ENCODE results near the gene EAPP. TPM values are rescaled to one million over a fixed set of nuclear protein-coding genes. Genes with fewer than 3 reads are reported as not detected.
"Not testable (repeated sequence)": the region's sequence is repeated elsewhere in the genome, so short reads cannot be mapped to it uniquely, and the experiment has no call there.

EAPP gene
- total and polyA plus RNA-seq, 4 donors: 28.1 to 51.5 (median 34.7) TPM

DNA sequence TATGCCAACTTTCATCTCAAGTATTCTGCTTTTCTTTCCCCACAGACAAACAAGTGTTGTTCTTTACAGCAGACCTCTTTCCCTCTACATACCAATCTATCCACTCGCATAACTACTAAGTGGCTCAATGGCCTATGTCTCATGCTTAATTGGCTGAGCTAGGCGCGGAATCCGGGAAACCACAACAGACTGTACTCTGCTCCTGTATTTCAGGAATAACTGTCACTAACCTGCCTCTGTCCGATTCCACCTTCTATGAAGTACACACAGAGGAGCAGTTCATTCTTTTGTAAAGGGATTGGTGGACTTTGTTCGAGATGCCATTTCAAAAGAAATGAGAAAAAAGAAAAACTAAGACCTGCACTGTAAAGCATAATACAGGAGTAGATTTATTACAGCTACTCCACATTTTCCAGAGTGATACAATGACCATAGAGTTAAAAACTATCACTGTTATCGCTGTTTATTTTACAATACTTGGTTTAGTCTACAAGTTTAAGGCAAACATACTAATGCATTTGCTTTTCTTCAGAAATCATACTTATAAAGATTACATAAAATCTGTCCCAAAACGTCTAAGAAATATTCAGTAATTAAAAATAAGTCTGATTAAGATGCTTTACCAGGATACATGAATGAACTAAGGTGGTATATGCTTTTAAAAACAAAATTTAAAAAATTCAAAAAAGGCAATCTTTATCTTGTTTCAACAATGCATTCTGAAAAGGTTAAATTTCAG is 22.7 kb upstream of the EAPP start:
- H3K27me3 ChIP-seq (ENCODE audit: control insufficient read depth in 1 of 2, insufficient read depth in 2 of 2, low read length in 1 of 2); H3K27ac ChIP-seq (ENCODE audit: low read depth in 1 of 2, low read length in 2 of 2); ATAC-seq (ENCODE audit: low FRiP score); H3K4me3 ChIP-seq (ENCODE audit: low read length in 2 of 2); intact Hi-C loops (cut with DNase I); DNase-seq; H3K36me3 ChIP-seq (ENCODE audit: control insufficient read depth in 1 of 2, insufficient read depth in 2 of 2, low read length in 1 of 2); H3K4me1 ChIP-seq (ENCODE audit: control insufficient read depth in 1 of 2, insufficient read depth in 2 of 2, low read length in 2 of 2); H3K9me3 ChIP-seq (ENCODE audit: control insufficient read depth, low read length): not testable (repeated sequence)
- WGBS, 2 donors: 89 to 95% methylated on average over 6 to 7 of the region's 8 CpGs

DNA sequence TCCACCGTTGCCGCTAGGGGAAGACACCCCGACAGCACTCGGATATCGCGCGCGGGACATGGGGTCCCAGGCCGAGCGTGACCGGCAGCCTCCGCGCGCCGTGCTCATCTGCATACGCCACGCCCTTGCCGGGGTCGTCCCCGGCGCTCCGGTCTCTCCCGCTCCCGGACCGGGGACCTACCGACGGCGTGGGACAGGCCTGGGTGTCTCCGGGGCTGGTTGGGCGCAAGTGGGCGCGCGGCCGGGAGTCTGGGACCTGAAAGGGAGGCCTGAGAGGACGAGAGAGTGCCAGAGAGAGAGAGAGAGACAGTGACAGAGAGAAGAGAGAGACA is 17.0 kb upstream of the EAPP start:
- H3K27me3 ChIP-seq (ENCODE audit: control insufficient read depth in 1 of 2, insufficient read depth in 2 of 2, low read length in 1 of 2); DNase-seq; H3K36me3 ChIP-seq (ENCODE audit: control insufficient read depth in 1 of 2, insufficient read depth in 2 of 2, low read length in 1 of 2); H3K4me1 ChIP-seq (ENCODE audit: control insufficient read depth in 1 of 2, insufficient read depth in 2 of 2, low read length in 2 of 2); intact Hi-C loops (cut with DNase I); H3K4me3 ChIP-seq (ENCODE audit: low read length in 2 of 2); H3K27ac ChIP-seq (ENCODE audit: low read depth in 1 of 2, low read length in 2 of 2); H3K9me3 ChIP-seq (ENCODE audit: control insufficient read depth, low read length): not testable (repeated sequence)
- WGBS, 2 donors: no CpG with 5 or more reads among the region's 35 CpGs
- peak; percentile 97 for ATAC-seq (ENCODE audit: low FRiP score)

DNA sequence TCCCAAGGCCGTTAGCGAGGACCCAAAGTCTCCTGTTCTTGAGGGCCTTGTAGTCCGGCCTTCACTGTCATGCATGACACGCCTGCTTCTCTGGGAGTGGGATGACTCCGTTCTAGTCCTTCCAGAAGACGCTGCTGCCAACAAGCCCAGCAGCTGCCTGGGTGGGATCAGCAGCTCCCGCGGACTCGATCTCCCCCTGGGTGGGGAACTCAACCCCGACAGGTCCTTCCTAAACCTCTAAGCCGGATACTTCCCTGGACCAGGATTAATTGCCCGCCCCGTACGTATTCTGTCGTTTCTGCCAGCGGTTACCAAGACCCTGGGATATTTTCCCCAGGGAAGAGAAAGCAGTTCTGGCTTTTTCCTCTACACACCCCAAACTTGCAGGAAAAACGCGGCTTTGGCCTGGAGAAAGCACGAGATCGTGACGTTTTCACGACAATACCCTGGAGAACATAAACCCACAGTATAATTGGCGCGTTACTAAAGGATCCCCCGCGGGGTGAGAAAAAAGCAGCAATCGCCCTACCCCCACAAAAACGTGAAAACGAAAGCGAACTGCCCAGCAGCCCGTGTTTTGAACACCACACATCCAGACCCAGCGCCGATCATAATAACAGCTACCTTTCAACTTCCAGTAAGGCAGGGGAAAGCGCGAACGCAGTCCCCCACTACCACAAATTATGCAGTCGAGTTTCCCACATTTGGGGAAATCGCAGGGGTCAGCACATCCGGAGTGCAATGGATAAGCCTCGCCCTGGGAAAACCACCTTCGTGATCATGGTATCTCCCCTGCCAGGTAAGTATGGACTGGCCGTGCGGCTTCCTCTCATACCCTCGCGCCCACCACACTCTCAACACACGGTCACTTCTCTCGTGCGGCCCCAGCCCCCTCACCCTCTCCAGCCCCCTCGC is 16.3 kb upstream of the EAPP start:
- no CpG with 5 or more reads among the region's 49 CpGs for WGBS, 2 donors
- intact Hi-C loops (cut with DNase I); H3K9me3 ChIP-seq (ENCODE audit: control insufficient read depth, low read length); H3K36me3 ChIP-seq (ENCODE audit: control insufficient read depth in 1 of 2, insufficient read depth in 2 of 2, low read length in 1 of 2); H3K27ac ChIP-seq (ENCODE audit: low read depth in 1 of 2, low read length in 2 of 2); H3K27me3 ChIP-seq (ENCODE audit: control insufficient read depth in 1 of 2, insufficient read depth in 2 of 2, low read length in 1 of 2); H3K4me3 ChIP-seq (ENCODE audit: low read length in 2 of 2); DNase-seq; H3K4me1 ChIP-seq (ENCODE audit: control insufficient read depth in 1 of 2, insufficient read depth in 2 of 2, low read length in 2 of 2): not testable (repeated sequence)
- peak; percentile 92 for ATAC-seq (ENCODE audit: low FRiP score)

DNA sequence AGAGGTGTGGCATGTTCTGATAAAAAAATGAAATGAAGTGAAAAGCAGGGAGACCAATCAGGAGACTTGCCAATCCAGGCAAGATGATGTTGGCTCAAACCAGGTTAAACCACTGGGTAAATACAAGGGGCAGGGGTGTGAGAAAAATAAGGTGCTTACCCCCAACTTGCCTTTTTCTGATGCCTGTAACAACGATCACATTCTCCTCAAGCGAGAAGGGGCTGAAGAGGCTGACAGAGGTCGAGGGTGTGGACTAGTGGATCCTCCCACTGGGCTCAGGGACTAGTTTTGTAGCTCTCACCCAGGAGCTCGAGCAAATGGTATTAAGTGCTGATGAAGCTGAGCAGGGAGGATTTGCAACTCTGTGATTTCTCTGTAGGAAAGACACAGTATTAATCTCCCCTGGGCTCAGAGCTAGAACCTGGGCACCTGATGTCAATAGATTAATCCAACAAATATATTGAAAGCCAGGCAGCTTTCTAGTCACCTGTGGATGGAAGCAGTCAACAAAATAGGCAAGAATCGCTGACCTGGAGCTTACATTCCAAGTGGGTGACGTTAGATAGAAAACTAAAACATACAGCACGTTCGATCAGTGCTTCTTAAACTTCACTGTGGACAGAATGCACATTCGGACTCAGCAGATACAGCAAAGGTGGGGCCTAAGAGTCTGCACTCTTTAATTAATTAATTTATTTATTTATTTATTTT is 15.2 kb upstream of the EAPP start:
- DNase-seq (no peak), ATAC-seq (ENCODE audit: low FRiP score) (no peak)
- intact Hi-C loops (cut with DNase I): no loop called here
- Histone ChIP-seq H3K9me3 (ENCODE audit: control insufficient read depth, low read length) (no peaks in the 10 kb centered on the region), H3K27ac (ENCODE audit: low read depth in 1 of 2, low read length in 2 of 2) (peak overlapping the region in 1 of 2 donors; percentile 83), H3K4me1 (ENCODE audit: control insufficient read depth in 1 of 2, insufficient read depth in 2 of 2, low read length in 2 of 2) (no peaks in the 10 kb centered on the region), H3K27me3 (ENCODE audit: control insufficient read depth in 1 of 2, insufficient read depth in 2 of 2, low read length in 1 of 2) (no peaks in the 10 kb centered on the region), H3K36me3 (ENCODE audit: control insufficient read depth in 1 of 2, insufficient read depth in 2 of 2, low read length in 1 of 2) (no peaks in the 10 kb centered on the region), H3K4me3 (ENCODE audit: low read length in 2 of 2) (no peak overlapping the region)
- 45 to 65% methylated on average over 9 of the region's 9 CpGs for WGBS, 2 donors

DNA sequence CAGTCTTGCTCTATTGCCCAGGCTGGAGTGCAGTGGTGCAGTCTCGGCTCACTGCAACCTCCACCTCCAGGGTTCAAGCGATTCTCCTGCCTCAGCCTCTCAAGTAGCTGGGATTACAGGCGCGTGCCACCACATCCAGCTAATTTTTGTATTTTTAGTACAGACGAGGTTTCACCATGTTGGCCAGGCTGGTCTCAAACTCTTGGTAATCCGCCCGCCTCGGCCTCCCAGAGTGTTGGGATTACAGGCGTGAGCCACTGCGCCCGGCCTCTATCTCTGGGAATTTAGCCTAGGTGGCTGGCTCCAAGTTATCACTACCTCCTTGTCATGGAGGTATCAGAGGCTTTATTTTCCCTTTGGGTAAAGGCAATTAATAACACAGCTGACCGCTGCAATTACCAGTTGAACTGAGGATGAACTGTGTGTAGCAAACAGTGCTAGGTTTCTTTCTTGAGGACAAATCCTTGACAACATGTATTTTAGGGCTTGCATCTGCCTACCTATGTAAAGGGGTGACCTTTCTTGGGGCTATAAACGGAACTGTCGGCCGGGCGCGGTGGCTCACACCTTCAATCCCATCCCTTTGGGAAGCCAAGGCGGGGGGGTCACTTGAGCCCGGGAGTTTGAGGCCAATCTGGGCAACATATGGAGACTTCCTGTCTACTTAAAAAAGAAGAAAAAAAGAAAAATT is 9.9 kb upstream of the EAPP start:
- DNase-seq; ATAC-seq (ENCODE audit: low FRiP score); H3K27me3 ChIP-seq (ENCODE audit: control insufficient read depth in 1 of 2, insufficient read depth in 2 of 2, low read length in 1 of 2); H3K36me3 ChIP-seq (ENCODE audit: control insufficient read depth in 1 of 2, insufficient read depth in 2 of 2, low read length in 1 of 2); H3K27ac ChIP-seq (ENCODE audit: low read depth in 1 of 2, low read length in 2 of 2); H3K4me3 ChIP-seq (ENCODE audit: low read length in 2 of 2); intact Hi-C loops (cut with DNase I); H3K9me3 ChIP-seq (ENCODE audit: control insufficient read depth, low read length); H3K4me1 ChIP-seq (ENCODE audit: control insufficient read depth in 1 of 2, insufficient read depth in 2 of 2, low read length in 2 of 2): not testable (repeated sequence)
- 90% methylated on average over 18 to 19 of the region's 19 CpGs for WGBS, 2 donors

DNA sequence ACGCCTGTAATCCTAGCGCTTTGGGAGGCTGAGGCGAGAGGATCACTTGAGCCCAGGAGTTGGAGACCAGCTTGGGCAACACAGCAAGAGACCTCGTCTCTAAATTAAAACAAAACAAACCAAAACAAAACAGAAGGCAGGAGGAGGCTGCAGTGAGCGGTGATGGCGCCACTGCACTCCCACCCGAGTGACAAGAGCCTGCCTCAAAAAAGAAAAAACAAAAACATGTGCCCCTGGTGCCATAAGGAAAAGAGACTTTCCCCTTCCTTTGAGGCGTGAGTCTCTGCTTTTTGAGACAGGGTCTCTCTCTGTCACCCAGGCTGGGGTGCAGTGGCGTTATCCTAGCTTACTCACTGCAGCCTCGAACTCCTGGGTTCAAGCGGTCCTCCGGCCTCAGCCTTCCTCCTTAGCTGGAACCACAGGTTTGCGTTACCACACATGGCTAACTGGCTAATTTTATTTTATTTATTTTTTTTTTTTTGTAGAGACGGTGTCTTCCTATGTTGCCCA is 9.0 kb upstream of the EAPP start:
- Histone ChIP-seq H3K27ac (ENCODE audit: low read depth in 1 of 2, low read length in 2 of 2) (no peak overlapping the region), H3K4me1 (ENCODE audit: control insufficient read depth in 1 of 2, insufficient read depth in 2 of 2, low read length in 2 of 2) (no peaks in the 10 kb centered on the region), H3K4me3 (ENCODE audit: low read length in 2 of 2) (no peak overlapping the region), H3K27me3 (ENCODE audit: control insufficient read depth in 1 of 2, insufficient read depth in 2 of 2, low read length in 1 of 2) (no peaks in the 10 kb centered on the region), H3K36me3 (ENCODE audit: control insufficient read depth in 1 of 2, insufficient read depth in 2 of 2, low read length in 1 of 2) (no peaks in the 10 kb centered on the region), H3K9me3 (ENCODE audit: control insufficient read depth, low read length) (no peaks in the 10 kb centered on the region)
- ATAC-seq (ENCODE audit: low FRiP score) (no peak), DNase-seq (peak in 1 of 2 donors; percentile 42)
- WGBS, 2 donors: 85 to 91% methylated on average over 14 of the region's 14 CpGs
- intact Hi-C loops (cut with DNase I): no loop called here

DNA sequence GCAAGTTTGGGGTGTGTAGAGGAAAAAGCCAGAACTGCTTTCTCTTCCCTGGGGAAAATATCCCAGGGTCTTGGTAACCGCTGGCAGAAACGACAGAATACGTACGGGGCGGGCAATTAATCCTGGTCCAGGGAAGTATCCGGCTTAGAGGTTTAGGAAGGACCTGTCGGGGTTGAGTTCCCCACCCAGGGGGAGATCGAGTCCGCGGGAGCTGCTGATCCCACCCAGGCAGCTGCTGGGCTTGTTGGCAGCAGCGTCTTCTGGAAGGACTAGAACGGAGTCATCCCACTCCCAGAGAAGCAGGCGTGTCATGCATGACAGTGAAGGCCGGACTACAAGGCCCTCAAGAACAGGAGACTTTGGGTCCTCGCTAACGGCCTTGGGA is 7.6 kb upstream of the EAPP start:
- H3K27me3 ChIP-seq (ENCODE audit: control insufficient read depth in 1 of 2, insufficient read depth in 2 of 2, low read length in 1 of 2); intact Hi-C loops (cut with DNase I); DNase-seq; H3K4me1 ChIP-seq (ENCODE audit: control insufficient read depth in 1 of 2, insufficient read depth in 2 of 2, low read length in 2 of 2); ATAC-seq (ENCODE audit: low FRiP score); H3K36me3 ChIP-seq (ENCODE audit: control insufficient read depth in 1 of 2, insufficient read depth in 2 of 2, low read length in 1 of 2); H3K27ac ChIP-seq (ENCODE audit: low read depth in 1 of 2, low read length in 2 of 2); H3K4me3 ChIP-seq (ENCODE audit: low read length in 2 of 2); H3K9me3 ChIP-seq (ENCODE audit: control insufficient read depth, low read length): not testable (repeated sequence)
- WGBS, 2 donors: no CpG with 5 or more reads among the region's 16 CpGs
